ENCODE data around the gene TLR5. TPM values are rescaled to one million over a fixed set of nuclear protein-coding genes. Genes with fewer than 3 reads are reported as not detected.
"Not testable (repeated sequence)": the region's sequence is repeated elsewhere in the genome, so short reads cannot be mapped to it uniquely, and the experiment has no call there.

The TLR5 gene
- total RNA-seq = 0.61 and 0.86 TPM in 2 replicates

GRCh38 chr1:223142795-223143536 is at the start of gene TLR5:
Gene TLR5, minus strand, starts transcription at chr1:223143248. Its CDS starts 30,217 bp downstream, at chr1:223113031.
- intact Hi-C loops (cut with micrococcal nuclease) = loop anchor here (1.0 to 2.0 kb wide), 3 partner anchors 10 to 526 kb away; no protein-coding TSS in a partner anchor

- intact Hi-C loops (cut with micrococcal nuclease) = loop anchor here (1.0 kb wide), 1 partner anchor 40 kb away; no protein-coding TSS in a partner anchor
Measured at GRCh38 chr1:223189903-223190724, 47.1 kb upstream of the TLR5 start.

GRCh38 chr1:223189525-223189902 is 46.5 kb upstream of the TLR5 start:
- intact Hi-C loops (cut with micrococcal nuclease) = no loop called here

- intact Hi-C loops (cut with micrococcal nuclease) = no loop called here
Measured at GRCh38 chr1:223188618-223189356, 45.7 kb upstream of the TLR5 start.

GRCh38 chr1:223186800-223187199 is 43.8 kb upstream of the TLR5 start:
- intact Hi-C loops (cut with micrococcal nuclease) = no loop called here

- intact Hi-C loops (cut with micrococcal nuclease) = no loop called here
Measured at GRCh38 chr1:223183268-223183862, 40.3 kb upstream of the TLR5 start.

GRCh38 chr1:223180731-223181321 is 37.8 kb upstream of the TLR5 start:
- intact Hi-C loops (cut with micrococcal nuclease) = no loop called here

GRCh38 chr1:223179786-223180185 is 36.7 kb upstream of the TLR5 start:
- intact Hi-C loops (cut with micrococcal nuclease) = no loop called here

GRCh38 chr1:223179280-223179679 is 36.2 kb upstream of the TLR5 start:
- intact Hi-C loops (cut with micrococcal nuclease) = no loop called here

GRCh38 chr1:223177681-223178080 is 34.6 kb upstream of the TLR5 start:
- intact Hi-C loops (cut with micrococcal nuclease) = no loop called here

GRCh38 chr1:223176437-223176836 is 33.4 kb upstream of the TLR5 start:
- intact Hi-C loops (cut with micrococcal nuclease) = no loop called here

- intact Hi-C loops (cut with micrococcal nuclease) = no loop called here
Measured at GRCh38 chr1:223175633-223176032, 32.6 kb upstream of the TLR5 start.

GRCh38 chr1:223175032-223175431 is 32.0 kb upstream of the TLR5 start:
- intact Hi-C loops (cut with micrococcal nuclease) = no loop called here

GRCh38 chr1:223169458-223169857 is 26.4 kb upstream of the TLR5 start:
- intact Hi-C loops (cut with micrococcal nuclease) = not testable (repeated sequence)

- intact Hi-C loops (cut with micrococcal nuclease) = no loop called here
Measured at GRCh38 chr1:223161321-223161720, 18.3 kb upstream of the TLR5 start.

GRCh38 chr1:223156343-223156742 is 13.3 kb upstream of the TLR5 start:
- intact Hi-C loops (cut with micrococcal nuclease) = no loop called here

GRCh38 chr1:223155153-223155552 is 12.1 kb upstream of the TLR5 start:
- intact Hi-C loops (cut with micrococcal nuclease) = no loop called here

- intact Hi-C loops (cut with micrococcal nuclease) = no loop called here
Measured at GRCh38 chr1:223153177-223154119, 10.4 kb upstream of the TLR5 start.

GRCh38 chr1:223152399-223152798 is 9.4 kb upstream of the TLR5 start:
- intact Hi-C loops (cut with micrococcal nuclease) = no loop called here

GRCh38 chr1:223150443-223150842 is 7.4 kb upstream of the TLR5 start:
- intact Hi-C loops (cut with micrococcal nuclease) = no loop called here
